Skin of body (tissue), 2 donors: ENCODE results near the gene GTF3C1. TPM values are rescaled to one million over a fixed set of nuclear protein-coding genes. Genes with fewer than 3 reads are reported as not detected.
"Not testable (repeated sequence)": the region's sequence is repeated elsewhere in the genome, so short reads cannot be mapped to it uniquely, and the experiment has no call there.

Source experiments
- DNase-seq: peaks from one replicate; lab custom pipeline; 2025; lab: John Stamatoyannopoulos, UW
- total RNA-seq: library from RNA; depleted of rRNA; stranded (reverse); fragments of >200 nt; gene quantifications from one replicate; pipeline ENCODE4 v1.2.3, GENCODE V29; 2014

GTF3C1 gene
- total RNA-seq, 1 donor from 2014 or later: 69.0 TPM

DNA sequence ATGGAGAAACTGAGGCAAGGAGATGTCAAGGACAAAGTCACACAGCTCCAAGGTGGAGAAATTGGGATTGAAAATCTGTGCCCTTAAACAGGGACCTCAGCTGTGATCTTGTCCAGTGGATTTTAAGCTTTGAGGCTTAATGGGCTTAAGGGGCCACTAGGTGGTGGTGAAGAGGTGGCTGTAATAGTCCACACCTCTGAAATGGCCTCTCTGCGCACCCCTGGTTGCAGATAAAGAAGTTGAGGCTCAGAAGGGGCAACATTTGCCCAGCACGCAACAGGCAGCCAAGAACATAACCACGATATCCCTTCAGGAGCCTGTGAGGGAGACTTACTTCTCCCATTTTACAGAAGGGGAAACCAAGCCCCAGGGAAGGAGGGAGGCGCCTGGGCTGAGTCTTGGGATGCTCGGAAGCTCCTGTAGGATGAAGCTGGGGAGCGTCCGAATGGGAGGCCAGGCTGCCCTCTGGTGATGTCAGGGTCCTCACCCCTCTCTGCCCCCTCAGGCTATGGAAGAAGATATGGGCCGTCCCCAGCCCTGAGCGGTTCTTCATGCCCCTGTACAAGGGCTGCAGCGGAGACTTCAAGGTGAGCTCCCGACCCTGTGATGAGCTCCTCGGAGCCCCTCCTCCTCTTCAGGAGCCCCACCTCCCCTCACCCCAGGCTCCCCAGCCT is 104.1 kb downstream of the GTF3C1 start:
- no peak for DNase-seq

- DNase-seq: no peak
Observed at GRCh38 chr16:27444470-27444869, 105.2 kb downstream of the GTF3C1 start.

DNA sequence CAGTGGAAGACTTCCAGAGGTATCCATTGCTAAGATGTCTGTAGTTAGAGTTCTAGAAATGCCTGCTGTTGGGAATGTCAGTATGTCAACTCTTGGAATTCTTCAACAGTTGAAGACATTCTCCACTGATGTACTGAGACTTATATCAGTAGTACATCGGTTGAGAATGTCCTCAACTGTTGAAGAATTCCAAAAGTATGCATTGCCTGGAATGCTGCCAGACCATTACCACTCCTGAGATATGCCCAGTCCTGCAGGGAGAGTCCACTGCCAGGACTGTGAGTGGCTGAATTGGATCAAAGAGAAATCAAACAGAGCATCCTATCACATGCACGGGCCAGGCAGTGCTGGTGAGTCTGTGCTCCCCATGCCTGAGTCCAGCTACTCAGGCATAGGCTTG is 105.7 kb downstream of the GTF3C1 start:
- no peak for DNase-seq

DNA sequence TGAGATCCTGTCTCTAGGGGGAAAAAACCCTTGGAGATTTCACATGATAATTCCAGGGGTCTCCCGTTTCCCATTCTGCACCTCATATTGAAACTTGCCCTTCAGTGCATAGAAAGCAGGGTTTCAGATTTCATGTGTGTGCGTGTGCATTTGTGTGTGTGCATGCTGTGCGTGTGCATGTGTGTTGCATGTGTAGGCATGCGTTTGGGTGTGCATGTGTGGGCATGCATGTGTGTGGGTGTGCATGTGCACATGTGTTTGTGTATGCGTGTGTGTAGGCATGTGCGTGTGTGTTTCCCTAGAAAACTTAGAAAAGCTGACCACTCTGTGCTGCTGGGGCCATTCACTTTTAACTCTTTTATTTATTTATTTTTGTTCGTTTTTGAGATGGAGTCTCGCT is 107.7 kb downstream of the GTF3C1 start:
- DNase-seq: no peak

DNA sequence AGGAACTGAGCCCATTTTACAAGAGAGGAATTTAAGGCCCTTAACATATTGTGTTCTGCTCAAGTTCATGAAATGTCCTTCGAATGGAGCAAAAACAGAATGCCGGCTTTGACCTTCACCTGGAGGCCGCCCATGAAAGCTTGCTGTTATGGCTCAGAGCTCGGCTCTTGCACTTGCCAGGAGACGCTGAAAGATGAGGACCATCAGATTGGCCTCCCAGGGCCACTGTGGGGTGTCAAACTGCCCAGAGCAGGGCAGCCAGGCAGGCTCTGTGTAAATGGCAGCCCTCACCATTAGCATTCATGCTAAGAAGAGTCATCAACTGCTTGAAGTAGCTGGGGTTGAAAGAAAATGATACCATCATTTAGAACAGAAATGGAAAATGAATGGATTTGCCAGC is 108.4 kb downstream of the GTF3C1 start:
- DNase-seq: no peak

DNA sequence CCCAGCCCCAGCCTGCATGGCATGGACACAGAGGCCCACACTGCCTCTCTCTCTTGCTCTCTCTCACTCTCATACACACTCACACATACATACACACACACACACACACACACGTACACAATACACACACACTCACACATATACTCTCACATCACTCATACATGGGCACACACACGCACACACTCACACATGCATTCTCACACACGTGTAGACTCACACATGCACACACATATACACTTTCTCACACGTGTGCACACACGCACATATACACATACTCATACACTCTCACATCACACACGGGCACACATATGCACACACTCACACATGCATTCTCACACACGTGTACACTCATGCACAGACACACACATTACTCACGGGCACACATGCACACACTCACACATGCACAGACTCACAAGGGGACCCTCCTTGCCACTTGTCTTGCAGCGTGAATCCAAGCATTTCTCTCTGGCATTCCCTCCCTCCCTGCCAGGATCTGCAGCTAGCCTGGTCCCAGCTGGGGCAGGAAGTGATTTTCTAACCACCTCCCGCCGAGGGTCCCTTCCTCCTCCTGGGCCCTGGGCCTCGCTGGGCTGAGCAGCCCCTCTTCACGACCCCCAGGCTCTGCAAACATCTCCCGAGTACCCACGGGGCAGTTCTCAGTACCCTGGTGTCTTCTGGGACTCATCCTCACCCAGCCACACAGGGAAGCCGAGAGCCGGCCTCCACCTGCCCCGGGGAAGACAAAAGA is 110.3 kb downstream of the GTF3C1 start:
- no peak for DNase-seq

DNA sequence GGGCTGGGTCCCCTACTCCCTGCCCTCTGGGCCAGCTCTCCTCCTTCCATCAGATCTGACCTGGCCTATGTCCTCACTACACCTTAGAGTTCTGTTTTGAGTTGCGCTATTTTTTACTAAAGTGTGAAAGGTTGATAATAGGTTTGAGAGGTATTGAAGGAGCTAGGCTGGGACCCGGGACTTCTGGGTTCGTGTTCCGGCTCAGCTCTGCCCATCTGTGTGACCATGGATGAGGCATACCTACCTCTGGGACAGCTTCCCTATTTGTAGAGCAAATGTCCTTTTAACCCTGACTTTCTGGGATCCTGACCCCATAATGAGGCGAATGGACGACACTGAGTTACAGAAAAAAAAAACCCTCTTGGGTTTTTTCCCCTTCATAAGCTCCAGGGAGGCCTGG is 111.8 kb downstream of the GTF3C1 start:
- no peak for DNase-seq

DNA sequence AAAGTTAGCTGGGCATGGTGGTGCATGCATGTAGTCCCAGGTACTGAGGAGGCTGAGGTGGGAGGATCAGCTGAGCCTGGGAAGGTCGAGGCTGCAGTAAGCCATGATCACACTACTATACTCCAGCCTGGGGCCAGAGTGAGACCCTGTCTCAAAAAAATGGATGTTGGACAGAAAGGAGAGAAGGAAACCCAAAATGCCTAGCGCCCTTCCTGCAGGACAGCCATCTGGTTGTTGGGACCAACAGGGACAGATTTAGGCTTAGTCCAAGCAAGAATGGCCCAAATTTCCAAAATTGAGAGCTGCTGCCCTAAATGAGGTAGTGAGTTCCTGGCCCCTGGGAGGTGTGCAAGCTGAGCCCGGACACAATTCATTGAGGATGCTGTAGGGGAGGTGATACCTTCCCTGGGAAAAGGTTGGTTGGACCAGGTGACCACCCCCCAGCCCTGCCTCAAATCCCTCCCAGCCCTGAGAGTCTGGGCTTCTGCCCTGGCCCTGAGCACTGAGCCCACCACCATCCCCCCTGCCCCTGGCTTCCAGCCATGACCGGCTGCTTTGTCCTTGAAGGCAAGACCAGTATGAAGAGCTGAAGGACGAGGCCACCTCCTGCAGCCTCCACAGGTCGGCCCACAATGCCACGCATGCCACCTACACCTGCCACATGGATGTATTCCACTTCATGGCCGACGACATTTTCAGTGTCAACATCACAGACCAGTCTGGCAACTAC is 112.6 kb downstream of the GTF3C1 start:
- no peak for DNase-seq

- DNase-seq: no peak
Observed at GRCh38 chr16:27436065-27436464, 113.6 kb downstream of the GTF3C1 start.

GRCh38 chr16:27435146-27435545 is 114.6 kb downstream of the GTF3C1 start:
- not testable (repeated sequence) for DNase-seq

DNA sequence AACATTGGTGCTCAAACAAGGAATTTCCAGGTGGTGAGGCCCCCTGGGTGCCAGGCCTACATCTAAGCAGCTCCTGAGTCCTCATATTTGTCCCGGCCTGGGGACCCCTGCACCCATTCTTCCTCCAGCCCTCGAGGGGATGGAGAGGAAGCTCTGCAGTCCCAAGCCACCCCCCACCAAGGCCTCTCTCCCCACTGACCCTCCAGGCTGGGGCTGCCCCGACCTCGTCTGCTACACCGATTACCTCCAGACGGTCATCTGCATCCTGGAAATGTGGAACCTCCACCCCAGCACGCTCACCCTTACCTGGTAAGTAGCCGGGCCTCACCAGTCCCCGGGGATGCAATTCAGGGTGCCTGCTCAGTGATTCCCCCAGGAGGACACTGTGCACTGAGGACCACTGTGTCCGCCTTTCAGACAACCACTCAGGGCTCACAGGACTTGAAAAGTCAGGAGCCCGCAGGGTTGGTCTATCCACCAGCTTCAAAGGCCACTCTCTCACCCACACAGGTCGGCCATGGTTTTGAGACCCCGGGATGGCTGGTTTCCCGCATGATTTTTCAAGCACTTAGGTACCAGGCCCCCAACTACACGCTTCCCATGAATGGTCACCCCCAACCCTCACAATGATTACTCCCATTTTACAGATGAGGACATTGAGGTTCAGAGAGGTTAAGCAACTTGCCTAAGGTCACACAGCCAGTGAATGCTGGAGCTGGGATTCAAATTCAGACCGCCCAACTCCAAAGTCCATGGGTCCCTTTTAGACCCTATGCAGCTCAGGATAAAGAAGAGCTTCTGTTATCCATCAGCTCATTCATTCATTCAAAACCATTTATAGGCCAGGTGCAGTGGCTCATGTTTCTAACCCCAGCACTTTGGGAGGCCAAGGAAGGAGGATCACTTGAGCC is 115.3 kb downstream of the GTF3C1 start:
- no peak for DNase-seq

DNA sequence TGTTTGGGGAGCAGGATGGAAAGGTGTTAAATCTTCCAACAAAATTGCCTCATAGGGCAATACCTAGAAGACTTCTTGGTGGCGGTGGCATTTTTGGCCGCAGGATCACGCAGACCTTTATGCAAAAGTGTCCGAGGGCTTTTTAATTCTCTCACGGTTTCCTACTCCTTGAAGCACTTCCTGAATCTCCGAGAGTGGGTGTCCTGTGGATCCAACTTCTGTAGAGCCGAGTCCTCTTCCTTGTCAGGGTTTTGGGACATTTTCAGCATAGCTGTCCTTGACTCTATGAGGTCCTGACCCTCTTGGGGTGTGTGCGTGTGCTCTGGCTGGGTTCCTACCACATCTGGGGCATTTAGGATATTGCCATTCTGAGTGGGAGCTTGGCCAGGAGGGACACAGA is 116.1 kb downstream of the GTF3C1 start:
- DNase-seq: no peak

GRCh38 chr16:27433191-27433590 is 116.5 kb downstream of the GTF3C1 start:
- DNase-seq: not testable (repeated sequence)

GRCh38 chr16:27432558-27432957 is 117.2 kb downstream of the GTF3C1 start:
- no peak for DNase-seq

DNA sequence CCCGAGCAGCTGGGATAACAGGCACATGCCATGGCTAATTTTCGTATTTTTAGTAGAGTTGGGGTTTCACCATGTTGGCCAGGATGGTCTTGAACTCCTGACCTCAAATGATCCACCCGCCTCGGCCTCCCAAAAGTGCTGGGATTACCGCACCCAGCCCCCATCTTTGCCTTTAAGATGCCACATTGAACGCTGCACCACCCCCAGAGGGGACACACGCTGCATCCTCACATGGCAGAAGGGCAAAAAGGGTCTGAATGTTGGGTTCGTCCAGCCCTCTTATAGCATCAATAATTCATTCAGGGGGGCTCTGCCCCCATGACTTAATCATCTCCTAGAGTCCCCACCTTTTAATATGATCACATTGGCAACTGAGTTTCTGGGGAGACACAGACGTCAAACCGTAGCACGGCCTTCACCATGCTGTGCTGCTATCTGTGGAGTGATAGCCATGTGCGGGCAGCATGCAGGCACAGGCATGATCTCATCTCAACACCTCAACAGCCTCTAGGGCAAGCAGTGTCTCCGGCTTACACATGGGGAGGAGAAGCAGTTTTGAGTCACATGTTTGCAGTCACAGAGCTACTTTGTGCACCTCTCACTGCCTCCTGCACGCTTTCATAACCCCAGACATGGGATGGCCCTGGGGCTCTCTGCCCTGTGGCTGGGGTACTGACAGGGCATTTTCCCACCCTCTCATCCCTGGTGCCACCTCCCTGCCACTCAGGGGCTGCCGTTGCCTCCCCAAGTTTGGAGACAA is 117.8 kb downstream of the GTF3C1 start:
- no peak for DNase-seq

- no peak for DNase-seq
Observed at GRCh38 chr16:27430923-27431484, 118.7 kb downstream of the GTF3C1 start.

GRCh38 chr16:27430512-27430911 is 119.2 kb downstream of the GTF3C1 start:
- no peak for DNase-seq

- DNase-seq: no peak
Observed at GRCh38 chr16:27429981-27430441, 119.7 kb downstream of the GTF3C1 start.

DNA sequence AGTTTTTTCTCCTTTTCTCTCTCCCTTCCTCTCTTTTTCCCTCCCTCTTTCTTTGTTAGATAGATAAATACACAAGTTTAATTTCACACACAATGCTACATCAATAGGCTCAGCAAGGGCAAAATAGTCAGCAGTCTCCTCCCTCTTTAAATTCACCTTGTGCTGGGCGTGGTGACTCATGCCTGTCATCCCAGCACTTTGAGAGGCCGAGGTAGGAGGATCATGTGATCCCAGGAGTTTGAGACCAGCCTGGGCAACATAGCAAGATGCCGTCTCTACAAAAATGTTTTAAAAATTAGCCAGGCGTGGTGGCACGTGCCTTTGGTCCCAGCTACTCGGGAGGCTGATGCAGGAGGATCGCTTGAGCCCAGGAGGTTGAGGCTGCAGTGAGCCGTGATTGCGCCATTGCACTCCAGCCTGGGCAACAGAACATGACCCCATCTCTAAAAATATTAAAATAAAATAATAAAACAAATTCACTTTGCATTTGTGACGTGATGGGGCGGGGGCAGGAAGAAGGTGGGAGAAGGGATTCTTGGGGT is 120.3 kb downstream of the GTF3C1 start:
- DNase-seq: no peak
